Upper lobe of right lung (tissue), 1 donor: ENCODE data around the gene MAGEH1. TPM values are rescaled to one million over a fixed set of nuclear protein-coding genes. Genes with fewer than 3 reads are reported as not detected.

Source experiments
- ATAC-seq: fragments of 200-7000 bp; cut with Tn5 transposase; one replicate; pipeline ENCODE4 v1.9.1; 2020; ENCODE audit warnings: mild to moderate bottlenecking, moderate library complexity
- DNase-seq: peaks from one replicate; pipeline ENCODE4 v3.0.0-alpha.2; 2020
- H3K27ac ChIP-seq: fragments of 200-600 bp; one replicate; pipeline ENCODE4 v1.8.0; 2022
- H3K27me3 ChIP-seq: fragments of 200-600 bp; one replicate; pipeline ENCODE4 v1.8.0; 2022; ENCODE audit warnings: mild to moderate bottlenecking
- H3K36me3 ChIP-seq: fragments of 200-600 bp; one replicate; pipeline ENCODE4 v1.8.0; 2022
- H3K4me1 ChIP-seq: fragments of 200-600 bp; one replicate; pipeline ENCODE4 v1.8.0; 2022
- H3K4me3 ChIP-seq: fragments of 200-600 bp; one replicate; pipeline ENCODE4 v1.8.0; 2022; ENCODE audit warnings: mild to moderate bottlenecking
- H3K9me3 ChIP-seq: fragments of 200-600 bp; one replicate; pipeline ENCODE4 v1.8.0; 2022
- intact Hi-C: fragments of 100-400 bp; cut with DNase I; formaldehyde crosslinking; loops from one replicate; pipeline ENCODE4 v1.11.0; 2022
- total RNA-seq: library from RNA; stranded (reverse); fragmentation: NEBNext Ultra II Directional; extraction: Animal tissue kit (Norgen Biotek cat#: 25700); gene quantifications from one replicate; pipeline ENCODE4 v1.2.1, GENCODE V29; 2021
- TF ChIP-seq, protein P1 (sequence below): fragments of 200-600 bp; IDR thresholded peaks from one replicate; pipeline ENCODE4 v1.8.0; 2022; ENCODE audit warnings: antibody characterized with exemption
- donor health status: DM: no; HTN: yes; CAD: no; lungs with severe emphysema.

The MAGEH1 gene
- total RNA-seq, 1 donor from 2014 or later: 27.2 TPM

DNA sequence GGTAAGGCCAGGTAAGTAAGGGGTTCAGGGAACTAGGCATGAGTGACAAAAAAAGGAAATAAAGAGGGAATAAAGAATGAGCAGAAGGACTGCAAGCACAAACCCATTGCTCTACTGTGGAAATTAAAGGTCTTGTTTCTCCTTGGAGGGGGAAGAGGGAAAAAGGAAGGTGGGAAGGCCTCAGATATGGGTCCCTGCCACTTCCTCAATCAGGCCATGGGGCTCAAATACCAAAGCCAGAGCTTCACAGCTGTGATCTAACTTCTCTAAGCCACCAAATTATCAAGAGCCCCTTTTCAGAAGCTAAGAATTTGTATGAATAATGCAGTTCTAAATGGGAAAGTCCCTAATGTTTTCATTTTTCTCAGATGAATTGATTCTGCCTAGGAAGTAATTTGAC is 33.0 kb downstream of the MAGEH1 start:
- Histone ChIP-seq H3K36me3 (no peaks in the 10 kb centered on the region), H3K9me3 (no peaks in the 10 kb centered on the region), H3K27ac (no peak overlapping the region), H3K4me3 (no peak overlapping the region), H3K27me3 (no peaks in the 10 kb centered on the region), H3K4me1 (no peaks in the 10 kb centered on the region)
- intact Hi-C loops: no loop called here
- DNase-seq (no peak), ATAC-seq (no peak)
- TF ChIP-seq, protein P1, sequence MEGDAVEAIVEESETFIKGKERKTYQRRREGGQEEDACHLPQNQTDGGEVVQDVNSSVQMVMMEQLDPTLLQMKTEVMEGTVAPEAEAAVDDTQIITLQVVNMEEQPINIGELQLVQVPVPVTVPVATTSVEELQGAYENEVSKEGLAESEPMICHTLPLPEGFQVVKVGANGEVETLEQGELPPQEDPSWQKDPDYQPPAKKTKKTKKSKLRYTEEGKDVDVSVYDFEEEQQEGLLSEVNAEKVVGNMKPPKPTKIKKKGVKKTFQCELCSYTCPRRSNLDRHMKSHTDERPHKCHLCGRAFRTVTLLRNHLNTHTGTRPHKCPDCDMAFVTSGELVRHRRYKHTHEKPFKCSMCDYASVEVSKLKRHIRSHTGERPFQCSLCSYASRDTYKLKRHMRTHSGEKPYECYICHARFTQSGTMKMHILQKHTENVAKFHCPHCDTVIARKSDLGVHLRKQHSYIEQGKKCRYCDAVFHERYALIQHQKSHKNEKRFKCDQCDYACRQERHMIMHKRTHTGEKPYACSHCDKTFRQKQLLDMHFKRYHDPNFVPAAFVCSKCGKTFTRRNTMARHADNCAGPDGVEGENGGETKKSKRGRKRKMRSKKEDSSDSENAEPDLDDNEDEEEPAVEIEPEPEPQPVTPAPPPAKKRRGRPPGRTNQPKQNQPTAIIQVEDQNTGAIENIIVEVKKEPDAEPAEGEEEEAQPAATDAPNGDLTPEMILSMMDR: no peak

DNA sequence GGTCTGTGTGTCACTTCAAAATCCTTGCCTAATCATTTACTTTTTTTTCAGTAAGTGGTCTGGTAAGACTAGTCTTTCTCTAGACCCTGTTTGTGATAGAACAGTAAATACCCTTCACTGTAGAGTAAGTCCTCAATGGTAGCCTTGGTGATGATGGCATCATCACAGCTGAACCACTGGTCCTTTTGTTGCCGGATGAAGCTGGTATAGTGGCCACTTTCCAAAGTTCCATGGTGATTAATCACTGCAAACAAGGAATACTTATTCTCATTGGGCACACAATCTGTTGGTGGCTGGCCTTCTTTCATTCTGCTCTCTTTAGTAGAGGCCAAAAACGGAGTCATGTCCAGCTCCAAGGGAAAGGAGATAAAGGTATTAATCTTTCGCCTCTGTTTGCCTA is 34.8 kb downstream of the MAGEH1 start:
- intact Hi-C loops: no loop called here
- DNase-seq (no peak), ATAC-seq (no peak)
- no peaks in the 10 kb centered on the region for H3K36me3 ChIP-seq
- H3K4me1 ChIP-seq: no peaks in the 10 kb centered on the region
- H3K27ac ChIP-seq: no peak overlapping the region
- TF ChIP-seq, protein P1: no peak
- H3K4me3 ChIP-seq: no peak overlapping the region
- H3K27me3 ChIP-seq: no peaks in the 10 kb centered on the region
- H3K9me3 ChIP-seq: no peaks in the 10 kb centered on the region

DNA sequence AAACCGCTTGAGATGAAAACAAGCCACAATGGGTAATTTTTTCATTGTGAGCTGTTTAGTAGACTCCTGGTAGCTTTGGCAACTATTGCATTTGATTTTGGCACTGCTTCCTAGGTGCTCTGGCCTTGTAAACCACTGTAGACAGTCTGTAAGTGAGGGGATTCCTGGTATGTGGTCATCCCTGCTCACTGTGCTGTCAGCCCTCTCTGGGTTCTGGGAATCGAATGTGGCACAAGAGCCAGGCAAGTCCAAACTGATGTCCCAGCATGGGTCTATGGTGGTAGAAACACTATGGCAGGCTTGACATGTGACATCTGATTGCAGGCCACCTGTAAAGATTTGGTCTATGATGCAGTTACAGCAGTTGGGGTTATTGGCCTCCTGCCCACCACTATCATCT is 35.2 kb downstream of the MAGEH1 start:
- TF ChIP-seq, protein P1: no peak
- no peak for ATAC-seq
- no peak for DNase-seq
- Histone ChIP-seq H3K27ac (no peak overlapping the region), H3K36me3 (no peaks in the 10 kb centered on the region), H3K4me3 (no peak overlapping the region), H3K9me3 (no peaks in the 10 kb centered on the region), H3K4me1 (no peaks in the 10 kb centered on the region), H3K27me3 (no peaks in the 10 kb centered on the region)
- intact Hi-C loops: no loop called here

DNA sequence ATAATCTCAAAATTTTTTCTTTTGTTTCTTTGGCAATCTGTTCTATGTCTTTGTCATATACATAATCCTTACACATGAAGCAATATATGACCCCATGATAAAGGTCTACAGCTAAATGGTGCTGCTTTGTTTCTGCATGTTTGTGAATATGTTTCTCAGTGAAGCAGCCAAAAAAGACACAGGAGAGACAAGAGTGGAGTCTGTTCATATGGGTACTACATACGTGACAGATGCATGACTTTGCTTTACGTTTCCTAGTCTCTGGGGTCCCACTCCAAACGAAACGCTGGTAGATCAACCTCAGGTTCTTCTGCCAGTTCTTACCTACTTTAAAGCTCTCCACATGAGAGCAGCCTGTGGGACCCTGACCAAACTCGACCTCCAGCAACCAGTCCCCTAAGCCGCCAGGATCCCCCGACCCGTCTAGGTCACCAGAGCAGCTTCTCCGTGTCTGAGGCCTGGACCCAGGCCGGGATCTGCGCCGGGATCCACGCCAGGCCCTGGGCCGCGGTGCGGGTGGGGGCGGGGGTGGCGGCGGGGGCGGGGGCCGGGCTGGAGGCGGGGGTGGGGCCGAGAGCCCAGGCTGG is 36.2 kb downstream of the MAGEH1 start:
- ATAC-seq (peak; percentile 85), DNase-seq (no peak)
- Histone ChIP-seq H3K27ac (peak overlapping the region; percentile 93), H3K4me1 (no peaks in the 10 kb centered on the region), H3K4me3 (peak overlapping the region; percentile 67), H3K9me3 (no peaks in the 10 kb centered on the region), H3K27me3 (no peaks in the 10 kb centered on the region), H3K36me3 (no peaks in the 10 kb centered on the region)
- intact Hi-C loops: no loop called here
- TF ChIP-seq, protein P1: no peak

DNA sequence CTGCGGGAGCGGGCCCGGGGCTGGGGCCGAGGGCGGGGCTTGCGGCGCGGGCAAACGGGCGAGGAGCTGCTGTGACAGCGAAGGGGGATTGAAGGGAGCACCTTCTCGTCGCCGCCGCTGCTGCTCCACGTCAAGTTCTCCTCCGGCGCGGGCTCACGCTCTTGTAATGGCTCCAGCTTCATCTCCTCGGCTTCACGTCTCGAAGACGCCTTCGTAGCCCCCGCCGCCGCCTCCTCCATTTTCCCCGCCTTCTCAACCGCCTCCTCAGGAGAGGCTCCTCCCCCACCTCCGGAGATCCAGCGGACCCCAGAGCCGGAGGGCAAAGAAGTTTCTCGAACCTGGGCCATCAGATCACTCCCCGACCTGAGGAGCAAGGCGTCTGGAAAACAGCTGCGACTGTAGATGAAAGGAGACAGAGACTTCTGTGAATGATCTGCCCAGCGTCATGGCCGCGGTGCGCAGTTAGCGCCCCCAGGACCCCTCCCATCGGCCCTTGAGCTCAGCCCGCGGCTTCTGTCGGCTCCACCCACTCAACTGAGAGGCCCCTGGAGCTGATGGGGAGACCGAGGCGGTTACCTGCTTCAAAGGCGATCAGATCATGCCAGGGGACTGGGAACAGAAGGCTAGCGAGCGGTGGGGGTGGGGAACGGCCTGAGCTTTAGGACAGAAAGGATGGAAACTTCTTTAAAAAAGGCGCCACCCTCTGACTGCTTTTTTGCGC is 36.8 kb downstream of the MAGEH1 start:
- no peaks in the 10 kb centered on the region for H3K36me3 ChIP-seq
- H3K4me1 ChIP-seq: no peaks in the 10 kb centered on the region
- H3K27ac ChIP-seq: peak overlapping the region; percentile 93
- no peaks in the 10 kb centered on the region for H3K27me3 ChIP-seq
- DNase-seq: peak; percentile 79
- ATAC-seq: peak; percentile 75
- intact Hi-C loops: no loop called here
- H3K4me3 ChIP-seq: peak overlapping the region; percentile 67
- H3K9me3 ChIP-seq: no peaks in the 10 kb centered on the region
- TF ChIP-seq, protein P1: no peak
